Measurements from ENCODE around the gene TRIP10. TPM values are rescaled to one million over a fixed set of nuclear protein-coding genes. Genes with fewer than 3 reads are reported as not detected.
A peak's percentile ranks its signal among the peaks of the same experiment; 100 is the strongest.
"Not testable (repeated sequence)": the region's sequence is repeated elsewhere in the genome, so short reads cannot be mapped to it uniquely, and the experiment has no call there.

TRIP10 gene
- total and polyA plus RNA-seq, 2 of the 13 experiments (the other 11 are each of a cell fraction or from before 2014, with no cell fraction given), result 32.5 to 33.2 TPM

DNA sequence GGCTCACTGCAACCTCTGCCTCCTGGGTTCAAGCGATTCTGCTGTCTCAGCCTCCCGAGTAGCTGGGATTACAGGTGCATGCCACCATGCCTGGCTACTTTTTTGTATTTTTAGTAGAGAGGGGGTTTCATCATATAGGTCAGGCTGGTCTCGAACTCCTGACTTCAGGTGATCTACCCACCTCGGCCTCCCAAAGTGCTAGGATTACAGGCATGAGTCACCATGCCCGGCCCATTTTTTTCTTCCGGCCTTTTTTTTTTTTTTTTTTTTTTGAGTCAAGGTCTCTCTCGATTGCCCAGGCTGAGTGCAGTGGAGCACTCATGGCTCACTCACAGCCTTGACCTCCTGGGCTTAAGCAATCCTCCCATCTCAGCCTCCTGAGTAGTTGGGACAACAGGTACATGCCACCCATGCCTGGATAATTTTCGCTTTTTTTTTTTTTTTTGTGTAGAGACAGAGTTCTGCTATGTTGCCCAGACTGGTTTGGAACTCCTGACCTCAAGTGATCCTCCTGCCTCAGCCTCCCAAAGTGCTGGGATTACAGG is 22.8 kb downstream of the TRIP10 start:
- H3K4me1 ChIP-seq (ENCODE audit: insufficient read depth, low read length), result peaks cover 32% of the 10 kb centered on the region
- H4K20me1 ChIP-seq (ENCODE audit: insufficient read depth, low read length); H3K9me3 ChIP-seq (ENCODE audit: low read length); H3K9ac ChIP-seq (ENCODE audit: insufficient read depth, low read depth, low read length); H3K4me2 ChIP-seq (ENCODE audit: low read depth, low read length); H3K36me3 ChIP-seq (replicated peaks in 1 of 2; ENCODE audit: control insufficient read depth in 1 of 2, insufficient read depth in 2 of 2, low read length in 2 of 2); in situ Hi-C loops (cut with HindIII; ENCODE audit: extremely low pct_ligation_motif_present, low pct_unique_long_range_greater_than_20kb); ATAC-seq; H3K27me3 ChIP-seq (ENCODE audit: control insufficient read depth in 1 of 2, insufficient read depth in 2 of 2, low read length in 2 of 2); intact Hi-C loops (cut with micrococcal nuclease; ENCODE audit: unreplicated experiment); CTCF ChIA-PET (ENCODE audit: low intra/inter-chr PET ratio, low total read pairs); BruUV-seq (replicated peaks); H3K79me2 ChIP-seq (ENCODE audit: insufficient read depth, low read length); H3K27ac ChIP-seq (ENCODE audit: extremely low read length, insufficient read depth, low read length); H2AFZ ChIP-seq (ENCODE audit: low read length); H3K4me3 ChIP-seq (replicated peaks in 1 of 3; ENCODE audit: insufficient read depth in 1 of 3, low read depth in 2 of 3, low read length in 3 of 3); FAIRE-seq; TF ChIP-seq NR2F6 (IDR thresholded peaks at IDR 0.05): not testable (repeated sequence)
- TF ChIP-seq FOSL2 (CRISPR knock-in tag; IDR thresholded peaks at IDR 0.05) (peak; percentile 85), ZMYM3 (CRISPR knock-in tag; IDR thresholded peaks at IDR 0.05) (peak; percentile 50; the same call in 1 of the 2 replicates), NR2F6 (CRISPR knock-in tag; IDR thresholded peaks at IDR 0.05) (peak; percentile 41; the same call in 1 of the 2 replicates), ZNF263 (CRISPR knock-in tag; IDR thresholded peaks at IDR 0.05) (peak; percentile 83), NR2F1 (CRISPR knock-in tag; IDR thresholded peaks at IDR 0.05) (0 out of 4 replicates have a peak, but pooled peaks of 1 of the 2 experiments have one; percentile 31), CEBPB (IDR thresholded peaks at IDR 0.05; ENCODE audit: borderline replicate concordance, low read depth, low read length) (peak; percentile 7; the same call in 1 of the 2 replicates)
- TF ChIP-seq, protein P1, sequence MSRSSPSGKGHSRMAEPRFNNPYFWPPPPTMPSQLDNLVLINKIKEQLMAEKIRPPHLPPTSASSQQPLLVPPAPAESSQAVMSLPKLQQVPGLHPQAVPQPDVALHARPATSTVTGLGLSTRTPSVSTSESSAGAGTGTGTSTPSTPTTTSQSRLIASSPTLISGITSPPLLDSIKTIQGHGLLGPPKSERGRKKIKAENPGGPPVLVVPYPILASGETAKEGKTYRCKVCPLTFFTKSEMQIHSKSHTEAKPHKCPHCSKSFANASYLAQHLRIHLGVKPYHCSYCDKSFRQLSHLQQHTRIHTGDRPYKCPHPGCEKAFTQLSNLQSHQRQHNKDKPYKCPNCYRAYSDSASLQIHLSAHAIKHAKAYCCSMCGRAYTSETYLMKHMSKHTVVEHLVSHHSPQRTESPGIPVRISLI (CRISPR knock-in tag; IDR thresholded peaks at IDR 0.05; ENCODE audit: borderline replicate concordance), result peak; percentile 63; the same call in 1 of the 2 replicates
- TF ChIP-seq, protein P2, sequence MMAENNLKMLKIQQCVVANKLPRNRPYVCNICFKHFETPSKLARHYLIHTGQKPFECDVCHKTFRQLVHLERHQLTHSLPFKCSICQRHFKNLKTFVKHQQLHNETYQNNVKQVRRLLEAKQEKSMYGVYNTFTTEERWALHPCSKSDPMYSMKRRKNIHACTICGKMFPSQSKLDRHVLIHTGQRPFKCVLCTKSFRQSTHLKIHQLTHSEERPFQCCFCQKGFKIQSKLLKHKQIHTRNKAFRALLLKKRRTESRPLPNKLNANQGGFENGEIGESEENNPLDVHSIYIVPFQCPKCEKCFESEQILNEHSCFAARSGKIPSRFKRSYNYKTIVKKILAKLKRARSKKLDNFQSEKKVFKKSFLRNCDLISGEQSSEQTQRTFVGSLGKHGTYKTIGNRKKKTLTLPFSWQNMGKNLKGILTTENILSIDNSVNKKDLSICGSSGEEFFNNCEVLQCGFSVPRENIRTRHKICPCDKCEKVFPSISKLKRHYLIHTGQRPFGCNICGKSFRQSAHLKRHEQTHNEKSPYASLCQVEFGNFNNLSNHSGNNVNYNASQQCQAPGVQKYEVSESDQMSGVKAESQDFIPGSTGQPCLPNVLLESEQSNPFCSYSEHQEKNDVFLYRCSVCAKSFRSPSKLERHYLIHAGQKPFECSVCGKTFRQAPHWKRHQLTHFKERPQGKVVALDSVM (CRISPR knock-in tag; IDR thresholded peaks at IDR 0.05), result peak; percentile 94
- whole genome bisulfite sequencing (ENCODE audit: low lambda C conversion rate), result 48% methylated on average over 8 of the region's 8 CpGs
- DNase-seq (ENCODE audit: low spot score), result peak; percentile 31
- POLR2A ChIA-PET, result interaction anchor here (1.9 kb wide), 1 partner anchor 10 kb away, joined by 8 read pairs; no protein-coding TSS in a partner anchor

All from HepG2 (cell line).